Omental fat pad (tissue), 4 donors: ENCODE data around the gene RHBDD3. TPM values are rescaled to one million over a fixed set of nuclear protein-coding genes. Genes with fewer than 3 reads are reported as not detected.

Source experiments
- ATAC-seq: fragments of 150-250 bp; one replicate; pipeline ENCODE4 v1.9.1; 2016; ENCODE audit warnings: mild to moderate bottlenecking, moderate library complexity; ENCODE audit not compliant: low FRiP score
- DNase-seq: peaks from one replicate; pipeline ENCODE4 v3.0.0-alpha.2; 2019; ENCODE audit warnings: low spot score
- total RNA-seq, 4 donors: library from RNA; depleted of rRNA; stranded (reverse); fragments of >200 nt; gene quantifications; one replicate each; pipeline ENCODE4 v1.1.0, GENCODE V29; 2016
- TF ChIP-seq, protein P1 (sequence below), 3 donors: fragments of 450-650 bp; IDR thresholded peaks; one replicate each; pipeline ENCODE4 v1.5.1; 2016 to 2017; ENCODE audit warnings: antibody characterized with exemption in 3 of 3, mild to moderate bottlenecking in 3 of 3, moderate library complexity in 2 of 3

Gene RHBDD3
- total RNA-seq, 4 donors from 2014 or later = 15.0 to 30.8 (median 25.4) TPM

DNA sequence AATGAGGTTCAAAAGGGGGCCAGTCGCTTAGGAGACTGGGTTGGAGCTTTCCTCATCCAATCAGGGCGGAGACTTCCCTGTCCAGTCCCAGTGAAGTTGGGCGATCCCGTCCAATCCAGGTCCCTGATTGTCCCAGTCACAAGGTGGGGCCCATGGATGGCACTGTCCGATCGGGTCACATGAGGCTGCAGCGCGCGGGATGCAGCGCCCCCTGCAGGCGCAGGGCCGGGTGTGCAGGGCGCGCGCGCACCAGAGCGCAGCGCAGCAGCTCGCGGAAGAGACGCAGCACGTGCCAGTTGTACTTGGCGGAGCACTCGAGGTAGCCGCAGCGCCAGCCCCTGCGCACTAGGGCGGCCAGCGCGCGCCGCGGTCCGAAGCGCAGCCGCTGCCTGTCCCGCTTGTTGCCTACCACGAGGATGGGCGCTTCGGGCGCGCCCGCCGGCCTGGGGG lies 45.4 kb upstream of the RHBDD3 start:
- DNase-seq (no peak), ATAC-seq (no peak)
- TF ChIP-seq, protein P1, sequence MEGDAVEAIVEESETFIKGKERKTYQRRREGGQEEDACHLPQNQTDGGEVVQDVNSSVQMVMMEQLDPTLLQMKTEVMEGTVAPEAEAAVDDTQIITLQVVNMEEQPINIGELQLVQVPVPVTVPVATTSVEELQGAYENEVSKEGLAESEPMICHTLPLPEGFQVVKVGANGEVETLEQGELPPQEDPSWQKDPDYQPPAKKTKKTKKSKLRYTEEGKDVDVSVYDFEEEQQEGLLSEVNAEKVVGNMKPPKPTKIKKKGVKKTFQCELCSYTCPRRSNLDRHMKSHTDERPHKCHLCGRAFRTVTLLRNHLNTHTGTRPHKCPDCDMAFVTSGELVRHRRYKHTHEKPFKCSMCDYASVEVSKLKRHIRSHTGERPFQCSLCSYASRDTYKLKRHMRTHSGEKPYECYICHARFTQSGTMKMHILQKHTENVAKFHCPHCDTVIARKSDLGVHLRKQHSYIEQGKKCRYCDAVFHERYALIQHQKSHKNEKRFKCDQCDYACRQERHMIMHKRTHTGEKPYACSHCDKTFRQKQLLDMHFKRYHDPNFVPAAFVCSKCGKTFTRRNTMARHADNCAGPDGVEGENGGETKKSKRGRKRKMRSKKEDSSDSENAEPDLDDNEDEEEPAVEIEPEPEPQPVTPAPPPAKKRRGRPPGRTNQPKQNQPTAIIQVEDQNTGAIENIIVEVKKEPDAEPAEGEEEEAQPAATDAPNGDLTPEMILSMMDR (IDR thresholded peaks at IDR 0.05) = peak in 1 of 3 donors; percentile 71

DNA sequence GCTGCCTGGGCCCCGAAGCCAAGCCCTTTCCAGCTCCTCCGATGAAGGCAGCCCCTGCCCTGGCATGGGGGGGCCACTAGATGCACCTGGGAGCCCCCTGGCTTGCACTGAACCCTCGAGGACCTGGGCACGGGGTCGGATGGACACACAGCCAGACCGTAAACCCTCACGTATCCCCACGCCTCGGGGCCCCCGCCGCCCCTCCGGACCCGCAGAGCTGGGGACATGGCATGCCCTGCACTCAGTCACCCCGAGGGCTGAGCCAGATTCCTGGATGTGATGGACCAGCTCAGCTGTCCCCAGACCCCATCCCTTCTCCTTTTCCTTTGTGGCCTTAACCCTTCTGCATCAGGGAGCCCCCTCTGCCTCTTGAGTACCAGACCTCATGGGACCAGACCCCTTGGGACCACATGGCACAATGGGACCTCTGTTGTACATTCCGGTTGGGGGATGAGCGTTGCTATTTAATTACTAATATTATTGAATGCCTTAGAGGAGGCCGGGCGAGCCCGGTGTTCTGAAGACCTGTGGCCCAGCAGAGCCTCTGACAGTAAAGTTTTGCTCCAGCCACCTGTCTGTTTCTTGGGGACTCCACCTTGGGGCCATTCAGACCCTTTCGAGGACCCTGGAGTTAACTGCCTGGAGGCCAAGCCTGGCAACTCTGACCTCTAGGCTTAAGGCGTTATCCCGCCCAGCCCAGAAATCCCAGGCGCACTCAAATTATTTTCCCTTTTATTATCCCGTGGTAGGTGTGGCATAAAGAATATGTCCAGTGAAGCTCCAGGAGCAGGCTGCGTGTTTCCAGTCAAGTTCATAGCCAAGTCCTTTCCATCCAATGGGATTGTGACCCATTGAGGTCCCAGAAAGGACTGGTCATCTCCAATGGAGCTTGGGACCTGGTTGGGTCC lies 44.7 kb upstream of the RHBDD3 start:
- TF ChIP-seq, protein P1 (IDR thresholded peaks at IDR 0.05) = no peak
- no peak for ATAC-seq
- DNase-seq = no peak

DNA sequence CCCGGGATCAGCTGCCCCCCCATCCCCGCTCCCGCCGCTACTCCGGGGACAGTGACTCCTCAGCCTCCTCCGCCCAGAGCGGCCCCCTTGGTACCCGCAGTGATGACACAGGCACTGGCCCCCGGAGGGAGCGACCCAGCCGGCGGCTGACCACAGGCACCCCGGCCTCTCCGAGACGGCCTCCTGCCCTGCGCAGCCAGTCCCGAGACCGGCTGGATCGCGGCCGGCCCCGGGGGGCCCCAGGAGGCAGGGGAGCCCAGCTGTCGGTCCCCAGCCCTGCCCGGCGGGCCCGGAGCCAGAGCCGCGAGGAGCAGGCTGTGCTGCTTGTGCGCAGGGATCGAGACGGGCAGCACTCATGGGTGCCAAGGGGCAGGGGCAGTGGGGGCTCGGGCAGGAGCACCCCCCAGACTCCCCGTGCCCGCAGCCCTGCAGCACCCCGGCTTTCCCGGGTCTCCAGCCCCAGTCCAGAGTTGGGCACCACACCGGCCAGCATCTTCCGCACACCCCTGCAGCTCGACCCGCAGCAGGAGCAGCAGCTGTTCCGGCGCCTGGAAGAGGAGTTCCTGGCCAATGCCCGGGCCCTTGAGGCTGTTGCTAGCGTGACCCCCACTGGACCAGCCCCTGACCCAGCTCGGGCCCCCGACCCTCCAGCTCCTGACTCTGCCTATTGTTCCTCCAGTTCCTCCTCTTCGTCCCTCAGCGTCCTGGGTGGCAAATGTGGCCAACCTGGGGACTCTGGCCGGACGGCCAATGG lies 43.9 kb upstream of the RHBDD3 start:
- ATAC-seq (no peak), DNase-seq (no peak)
- TF ChIP-seq, protein P1 (IDR thresholded peaks at IDR 0.05) = no peak

DNA sequence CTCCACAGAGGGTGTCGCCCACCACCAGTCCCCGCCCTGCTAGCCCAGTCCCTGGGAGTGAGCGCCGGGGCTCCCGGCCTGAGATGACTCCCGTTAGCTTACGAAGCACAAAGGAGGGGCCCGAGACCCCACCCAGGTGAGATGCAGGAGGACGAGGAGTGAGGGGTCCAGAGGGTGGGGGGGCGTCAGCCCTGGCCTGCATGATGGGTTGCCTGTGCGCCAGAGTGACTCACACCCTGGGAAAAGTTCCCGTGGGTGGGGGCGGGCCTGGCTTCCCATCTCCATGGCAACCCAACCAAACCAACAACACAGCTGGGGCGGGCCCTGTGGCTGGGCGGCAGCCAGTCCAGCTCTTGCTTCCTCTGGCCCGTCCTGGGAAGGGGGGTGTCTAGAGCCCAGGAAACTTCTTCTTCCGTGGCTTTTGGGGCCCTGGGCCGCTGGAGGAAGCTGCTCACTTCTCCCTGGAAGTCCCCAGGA lies 43.1 kb upstream of the RHBDD3 start:
- ATAC-seq (peak; percentile 82), DNase-seq (peak; percentile 93)
- TF ChIP-seq, protein P1 (IDR thresholded peaks at IDR 0.05) = no peak

DNA sequence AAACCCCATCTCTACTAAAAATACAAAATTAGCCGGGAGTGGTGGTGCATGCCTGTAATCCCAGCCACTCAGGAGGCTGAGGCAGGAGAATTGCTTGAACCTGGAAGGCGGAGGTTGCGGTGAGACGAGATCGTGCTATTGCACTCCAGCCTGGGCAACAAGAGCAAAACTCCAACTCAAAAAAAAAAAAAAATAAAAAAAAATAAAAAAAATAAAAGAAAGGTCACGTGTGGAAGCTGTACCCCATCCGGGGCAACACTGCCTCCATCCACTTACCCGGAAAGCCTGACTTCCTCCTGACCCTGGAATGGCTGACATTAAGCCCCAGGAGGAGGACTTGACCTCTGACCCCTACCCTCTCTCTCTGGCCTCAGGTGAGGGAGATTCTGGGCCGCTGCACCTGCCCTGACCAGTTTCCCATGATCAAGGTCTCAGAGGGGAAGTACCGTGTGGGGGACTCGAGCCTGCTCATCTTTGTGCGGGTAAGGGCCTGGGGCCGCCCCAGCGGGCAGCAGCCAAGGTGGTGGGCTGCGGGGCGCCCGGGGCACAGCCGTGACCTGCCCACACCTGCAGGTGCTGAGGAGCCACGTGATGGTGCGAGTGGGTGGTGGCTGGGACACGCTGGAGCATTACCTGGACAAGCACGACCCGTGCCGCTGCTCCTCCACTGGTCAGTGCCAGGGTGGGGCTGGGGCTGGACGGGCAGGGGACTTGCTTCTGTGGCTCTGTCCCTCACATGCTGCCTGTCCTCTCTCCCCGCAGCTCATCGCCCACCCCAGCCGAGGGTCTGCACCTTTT lies 42.5 kb upstream of the RHBDD3 start:
- DNase-seq (no peak), ATAC-seq (peak; percentile 5)
- TF ChIP-seq, protein P1 (IDR thresholded peaks at IDR 0.05) = no peak

DNA sequence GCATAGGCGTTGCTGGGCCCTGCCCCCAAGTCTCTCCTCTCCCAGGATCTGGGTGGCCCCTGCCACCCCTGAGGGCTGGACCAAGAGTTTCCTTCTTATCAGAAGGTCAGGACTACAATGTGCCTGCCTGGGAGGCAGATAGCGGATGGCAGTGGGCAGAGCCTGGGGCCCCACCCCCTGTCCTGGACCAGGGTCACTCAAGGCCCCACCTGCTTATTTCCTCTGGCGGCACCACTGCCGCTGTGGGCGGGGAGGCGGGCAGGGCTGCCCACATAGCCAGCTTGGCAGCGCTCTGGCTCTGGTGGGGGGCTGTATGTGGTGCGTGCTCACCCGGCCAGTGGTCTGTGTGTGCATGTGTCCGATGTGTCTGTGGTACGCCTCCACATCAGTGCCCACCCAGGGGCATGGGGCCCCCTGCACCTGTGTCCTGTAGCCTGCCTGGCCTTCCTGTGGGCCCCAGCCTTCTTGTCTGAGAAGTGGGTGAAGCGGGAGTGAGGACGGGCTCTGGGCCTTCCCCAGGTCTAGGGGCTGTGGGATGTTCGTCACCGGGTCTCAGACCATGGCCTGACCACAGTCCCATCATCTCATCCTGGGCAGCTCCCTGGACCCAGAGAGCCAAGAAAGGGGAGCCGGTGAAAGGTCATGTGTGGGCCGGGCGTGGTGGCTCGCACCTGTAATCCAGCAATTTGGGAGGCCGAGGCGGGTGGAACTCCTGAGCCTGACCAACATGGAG lies 41.7 kb upstream of the RHBDD3 start:
- no peak for ATAC-seq
- TF ChIP-seq, protein P1 (IDR thresholded peaks at IDR 0.05) = no peak
- no peak for DNase-seq
